Measurements from ENCODE around the gene ADPRH.
"Not testable (repeated sequence)": the region's sequence is repeated elsewhere in the genome, so short reads cannot be mapped to it uniquely, and the experiment has no call there.

Gene ADPRH

GRCh38 chr3:119550192-119550910, 28.9 kb upstream of the ADPRH start:
- H3K4me3 ChIP-seq (ENCODE audit: low read depth, low read length) = no peak overlapping the region
- no peak for TF ChIP-seq CTCF (IDR thresholded peaks at IDR 0.05; ENCODE audit: low read depth, low read length, missing control alignments)
- DNase-seq (ENCODE audit: low read depth) = no peak
- in situ Hi-C loops (cut with HindIII; ENCODE audit: low sequenced_read_pairs) = no loop called here

GRCh38 chr3:119551598-119551997, 27.7 kb upstream of the ADPRH start:
- no peak for DNase-seq (ENCODE audit: low read depth)
- H3K4me3 ChIP-seq (ENCODE audit: low read depth, low read length) = no peak overlapping the region
- TF ChIP-seq CTCF (IDR thresholded peaks at IDR 0.05; ENCODE audit: low read depth, low read length, missing control alignments) = no peak
- in situ Hi-C loops (cut with HindIII; ENCODE audit: low sequenced_read_pairs) = no loop called here

GRCh38 chr3:119552928-119553327, 26.4 kb upstream of the ADPRH start:
- in situ Hi-C loops (cut with HindIII; ENCODE audit: low sequenced_read_pairs); H3K4me3 ChIP-seq (ENCODE audit: low read depth, low read length); DNase-seq (ENCODE audit: low read depth): not testable (repeated sequence)

GRCh38 chr3:119553823-119554415, 25.4 kb upstream of the ADPRH start:
- in situ Hi-C loops (cut with HindIII; ENCODE audit: low sequenced_read_pairs) = no loop called here
- TF ChIP-seq CTCF (IDR thresholded peaks at IDR 0.05; ENCODE audit: low read depth, low read length, missing control alignments) = no peak

DNA sequence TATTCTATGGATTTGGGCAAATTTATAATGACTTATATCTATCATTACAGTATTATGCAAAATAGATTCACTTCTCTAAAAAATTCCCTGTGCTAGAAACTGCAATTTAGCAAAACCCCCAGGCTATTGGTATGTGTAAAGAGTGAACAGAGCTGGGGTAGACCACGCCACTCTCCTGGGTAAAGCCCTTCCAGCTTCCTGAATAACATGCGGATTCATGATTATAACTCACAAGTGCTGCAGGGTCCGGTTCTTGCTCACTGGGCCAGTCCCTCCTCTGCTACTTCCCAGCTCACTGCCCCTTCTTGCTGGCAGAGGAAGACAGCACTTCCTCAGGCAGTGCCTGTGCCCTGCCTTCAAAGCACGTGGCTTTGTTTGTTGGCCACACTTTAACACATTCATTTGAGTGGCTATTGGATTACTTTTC, 24.0 kb upstream of the ADPRH start:
- H3K4me3 ChIP-seq (ENCODE audit: low read depth, low read length) = no peak overlapping the region
- in situ Hi-C loops (cut with HindIII; ENCODE audit: low sequenced_read_pairs) = no loop called here
- no peak for DNase-seq (ENCODE audit: low read depth)
- TF ChIP-seq CTCF (IDR thresholded peaks at IDR 0.05; ENCODE audit: low read depth, low read length, missing control alignments) = no peak

More at GRCh38 chr3:119553823-119554415, 25.4 kb upstream of the ADPRH start:
- no peak for DNase-seq (ENCODE audit: low read depth)
- no peak overlapping the region for H3K4me3 ChIP-seq (ENCODE audit: low read depth, low read length)

GRCh38 chr3:119555929-119556328, 23.4 kb upstream of the ADPRH start:
- no peak for TF ChIP-seq CTCF (IDR thresholded peaks at IDR 0.05; ENCODE audit: low read depth, low read length, missing control alignments)
- no peak for DNase-seq (ENCODE audit: low read depth)
- no peak overlapping the region for H3K4me3 ChIP-seq (ENCODE audit: low read depth, low read length)
- in situ Hi-C loops (cut with HindIII; ENCODE audit: low sequenced_read_pairs) = no loop called here

GRCh38 chr3:119557192-119557876, 22.0 kb upstream of the ADPRH start:
- in situ Hi-C loops (cut with HindIII; ENCODE audit: low sequenced_read_pairs) = no loop called here
- no peak overlapping the region for H3K4me3 ChIP-seq (ENCODE audit: low read depth, low read length)
- DNase-seq (ENCODE audit: low read depth) = no peak
- TF ChIP-seq CTCF (IDR thresholded peaks at IDR 0.05; ENCODE audit: low read depth, low read length, missing control alignments) = no peak
